ENCODE measurements around the gene PPP1R37. TPM values are rescaled to one million over a fixed set of nuclear protein-coding genes. Genes with fewer than 3 reads are reported as not detected.

The PPP1R37 gene
- total and polyA plus RNA-seq, 2 of the 13 experiments (the other 11 are each of a cell fraction or from before 2014, with no cell fraction given), result 9.0 to 14.3 TPM

DNA sequence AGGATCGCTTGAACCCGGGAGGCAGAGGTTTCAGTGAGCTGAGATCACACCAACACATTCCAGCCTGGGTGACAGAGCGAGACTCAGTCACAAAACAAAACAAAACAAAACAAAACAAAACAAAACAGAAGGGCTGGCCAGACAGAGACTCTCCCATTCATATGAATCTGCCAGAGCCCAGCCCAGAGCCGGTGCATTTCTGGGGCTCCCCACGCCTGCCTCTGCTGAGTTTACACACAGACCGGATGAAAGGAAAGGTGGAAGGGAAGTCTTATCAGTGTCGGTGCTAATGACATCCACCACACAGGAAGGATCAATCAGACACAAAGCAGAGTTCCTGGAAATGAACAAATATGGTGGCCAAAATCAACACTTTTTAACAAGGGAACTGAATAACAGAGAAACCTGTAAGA, 78.2 kb downstream of the PPP1R37 start (continued):
- TF ChIP-seq ZNF280B (CRISPR knock-in tag; IDR thresholded peaks at IDR 0.05; ENCODE audit: borderline replicate concordance) (no peak), ZNF329 (CRISPR knock-in tag; IDR thresholded peaks at IDR 0.05; ENCODE audit: low read depth) (no peak), CENPX (CRISPR knock-in tag; IDR thresholded peaks at IDR 0.05) (no peak), FIP1L1 (IDR thresholded peaks at IDR 0.05; ENCODE audit: borderline replicate concordance, insufficient read depth, low read depth, low read length) (no peak), ZNF883 (CRISPR knock-in tag; IDR thresholded peaks at IDR 0.05; ENCODE audit: not compliant biosample characterization) (no peak), NFE2 (CRISPR knock-in tag; IDR thresholded peaks at IDR 0.05) (no peak), MAFF (IDR thresholded peaks at IDR 0.05; ENCODE audit: low read depth, low read length) (no peak), SOX6 (IDR thresholded peaks at IDR 0.05) (no peak), SOX6 (CRISPR knock-in tag; IDR thresholded peaks at IDR 0.05) (peak; percentile 90), MAFK (conservative IDR thresholded peaks at IDR 0.05 in 1 of 2, IDR thresholded peaks at IDR 0.05 in 1 of 2; ENCODE audit: low read length in 2 of 2) (no peak), ATF5 (CRISPR knock-in tag; IDR thresholded peaks at IDR 0.05; ENCODE audit: low read depth) (no peak), CC2D1A (CRISPR knock-in tag; IDR thresholded peaks at IDR 0.05) (no peak), SRY (CRISPR knock-in tag; IDR thresholded peaks at IDR 0.05) (no peak)
- TF ChIP-seq, protein P1, sequence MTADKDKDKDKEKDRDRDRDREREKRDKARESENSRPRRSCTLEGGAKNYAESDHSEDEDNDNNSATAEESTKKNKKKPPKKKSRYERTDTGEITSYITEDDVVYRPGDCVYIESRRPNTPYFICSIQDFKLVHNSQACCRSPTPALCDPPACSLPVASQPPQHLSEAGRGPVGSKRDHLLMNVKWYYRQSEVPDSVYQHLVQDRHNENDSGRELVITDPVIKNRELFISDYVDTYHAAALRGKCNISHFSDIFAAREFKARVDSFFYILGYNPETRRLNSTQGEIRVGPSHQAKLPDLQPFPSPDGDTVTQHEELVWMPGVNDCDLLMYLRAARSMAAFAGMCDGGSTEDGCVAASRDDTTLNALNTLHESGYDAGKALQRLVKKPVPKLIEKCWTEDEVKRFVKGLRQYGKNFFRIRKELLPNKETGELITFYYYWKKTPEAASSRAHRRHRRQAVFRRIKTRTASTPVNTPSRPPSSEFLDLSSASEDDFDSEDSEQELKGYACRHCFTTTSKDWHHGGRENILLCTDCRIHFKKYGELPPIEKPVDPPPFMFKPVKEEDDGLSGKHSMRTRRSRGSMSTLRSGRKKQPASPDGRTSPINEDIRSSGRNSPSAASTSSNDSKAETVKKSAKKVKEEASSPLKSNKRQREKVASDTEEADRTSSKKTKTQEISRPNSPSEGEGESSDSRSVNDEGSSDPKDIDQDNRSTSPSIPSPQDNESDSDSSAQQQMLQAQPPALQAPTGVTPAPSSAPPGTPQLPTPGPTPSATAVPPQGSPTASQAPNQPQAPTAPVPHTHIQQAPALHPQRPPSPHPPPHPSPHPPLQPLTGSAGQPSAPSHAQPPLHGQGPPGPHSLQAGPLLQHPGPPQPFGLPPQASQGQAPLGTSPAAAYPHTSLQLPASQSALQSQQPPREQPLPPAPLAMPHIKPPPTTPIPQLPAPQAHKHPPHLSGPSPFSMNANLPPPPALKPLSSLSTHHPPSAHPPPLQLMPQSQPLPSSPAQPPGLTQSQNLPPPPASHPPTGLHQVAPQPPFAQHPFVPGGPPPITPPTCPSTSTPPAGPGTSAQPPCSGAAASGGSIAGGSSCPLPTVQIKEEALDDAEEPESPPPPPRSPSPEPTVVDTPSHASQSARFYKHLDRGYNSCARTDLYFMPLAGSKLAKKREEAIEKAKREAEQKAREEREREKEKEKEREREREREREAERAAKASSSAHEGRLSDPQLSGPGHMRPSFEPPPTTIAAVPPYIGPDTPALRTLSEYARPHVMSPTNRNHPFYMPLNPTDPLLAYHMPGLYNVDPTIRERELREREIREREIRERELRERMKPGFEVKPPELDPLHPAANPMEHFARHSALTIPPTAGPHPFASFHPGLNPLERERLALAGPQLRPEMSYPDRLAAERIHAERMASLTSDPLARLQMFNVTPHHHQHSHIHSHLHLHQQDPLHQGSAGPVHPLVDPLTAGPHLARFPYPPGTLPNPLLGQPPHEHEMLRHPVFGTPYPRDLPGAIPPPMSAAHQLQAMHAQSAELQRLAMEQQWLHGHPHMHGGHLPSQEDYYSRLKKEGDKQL (CRISPR knock-in tag; IDR thresholded peaks at IDR 0.05; ENCODE audit: low read depth), result no peak
- TF ChIP-seq, protein P2, sequence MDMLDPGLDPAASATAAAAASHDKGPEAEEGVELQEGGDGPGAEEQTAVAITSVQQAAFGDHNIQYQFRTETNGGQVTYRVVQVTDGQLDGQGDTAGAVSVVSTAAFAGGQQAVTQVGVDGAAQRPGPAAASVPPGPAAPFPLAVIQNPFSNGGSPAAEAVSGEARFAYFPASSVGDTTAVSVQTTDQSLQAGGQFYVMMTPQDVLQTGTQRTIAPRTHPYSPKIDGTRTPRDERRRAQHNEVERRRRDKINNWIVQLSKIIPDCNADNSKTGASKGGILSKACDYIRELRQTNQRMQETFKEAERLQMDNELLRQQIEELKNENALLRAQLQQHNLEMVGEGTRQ (IDR thresholded peaks at IDR 0.05; ENCODE audit: low read depth, low read length), result no peak
- TF ChIP-seq, protein P2 (CRISPR knock-in tag; IDR thresholded peaks at IDR 0.05; ENCODE audit: borderline replicate concordance), result no peak
- TF ChIP-seq, protein P3, sequence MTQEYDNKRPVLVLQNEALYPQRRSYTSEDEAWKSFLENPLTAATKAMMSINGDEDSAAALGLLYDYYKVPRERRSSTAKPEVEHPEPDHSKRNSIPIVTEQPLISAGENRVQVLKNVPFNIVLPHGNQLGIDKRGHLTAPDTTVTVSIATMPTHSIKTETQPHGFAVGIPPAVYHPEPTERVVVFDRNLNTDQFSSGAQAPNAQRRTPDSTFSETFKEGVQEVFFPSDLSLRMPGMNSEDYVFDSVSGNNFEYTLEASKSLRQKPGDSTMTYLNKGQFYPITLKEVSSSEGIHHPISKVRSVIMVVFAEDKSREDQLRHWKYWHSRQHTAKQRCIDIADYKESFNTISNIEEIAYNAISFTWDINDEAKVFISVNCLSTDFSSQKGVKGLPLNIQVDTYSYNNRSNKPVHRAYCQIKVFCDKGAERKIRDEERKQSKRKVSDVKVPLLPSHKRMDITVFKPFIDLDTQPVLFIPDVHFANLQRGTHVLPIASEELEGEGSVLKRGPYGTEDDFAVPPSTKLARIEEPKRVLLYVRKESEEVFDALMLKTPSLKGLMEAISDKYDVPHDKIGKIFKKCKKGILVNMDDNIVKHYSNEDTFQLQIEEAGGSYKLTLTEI (CRISPR knock-in tag; conservative IDR thresholded peaks at IDR 0.05), result no peak

All from HepG2 (cell line).